ENCODE results near the gene ABRACL. TPM values are rescaled to one million over a fixed set of nuclear protein-coding genes. Genes with fewer than 3 reads are reported as not detected.

ABRACL gene
- total RNA-seq, 6 experiments from 2014 or later: 22.5 to 52.0 (median 39.6) TPM

- TF ChIP-seq, protein P1, sequence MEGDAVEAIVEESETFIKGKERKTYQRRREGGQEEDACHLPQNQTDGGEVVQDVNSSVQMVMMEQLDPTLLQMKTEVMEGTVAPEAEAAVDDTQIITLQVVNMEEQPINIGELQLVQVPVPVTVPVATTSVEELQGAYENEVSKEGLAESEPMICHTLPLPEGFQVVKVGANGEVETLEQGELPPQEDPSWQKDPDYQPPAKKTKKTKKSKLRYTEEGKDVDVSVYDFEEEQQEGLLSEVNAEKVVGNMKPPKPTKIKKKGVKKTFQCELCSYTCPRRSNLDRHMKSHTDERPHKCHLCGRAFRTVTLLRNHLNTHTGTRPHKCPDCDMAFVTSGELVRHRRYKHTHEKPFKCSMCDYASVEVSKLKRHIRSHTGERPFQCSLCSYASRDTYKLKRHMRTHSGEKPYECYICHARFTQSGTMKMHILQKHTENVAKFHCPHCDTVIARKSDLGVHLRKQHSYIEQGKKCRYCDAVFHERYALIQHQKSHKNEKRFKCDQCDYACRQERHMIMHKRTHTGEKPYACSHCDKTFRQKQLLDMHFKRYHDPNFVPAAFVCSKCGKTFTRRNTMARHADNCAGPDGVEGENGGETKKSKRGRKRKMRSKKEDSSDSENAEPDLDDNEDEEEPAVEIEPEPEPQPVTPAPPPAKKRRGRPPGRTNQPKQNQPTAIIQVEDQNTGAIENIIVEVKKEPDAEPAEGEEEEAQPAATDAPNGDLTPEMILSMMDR (IDR thresholded peaks at IDR 0.05): no peak
- Histone ChIP-seq H3K27me3 (no peaks in the 10 kb centered on the region), H3K9me3 (no peaks in the 10 kb centered on the region), H3K4me1 (peaks cover 0 to 71% (median 26%) of the 10 kb centered on the region in 4 donors), H3K36me3 (no peaks in the 10 kb centered on the region), H3K4me3 (peak overlapping the region in 1 of 3 donors; percentile 35), H3K27ac (peak overlapping the region in 2 of 3 donors; percentile 70 to 80)
- intact Hi-C loops (cut with DNase I): no loop called here
- ATAC-seq (peak; percentile 38 to 86 (median 74)), DNase-seq (peak in 2 of 3 donors; percentile 75 to 88)
- 62% methylated on average over 4 of the region's 4 CpGs for WGBS (ENCODE audit: insufficient coverage, low coverage, low lambda C conversion rate, missing lambda C conversion rate)
Observed at GRCh38 chr6:139013185-139013800, 15.3 kb upstream of the ABRACL start.

- ATAC-seq (peak; percentile 68 to 87 (median 76)), DNase-seq (peak; percentile 69 to 93 (median 90))
- H3K27ac ChIP-seq: peak overlapping the region in 2 of 3 donors; percentile 77 to 80
- no peak for TF ChIP-seq POLR2A (IDR thresholded peaks at IDR 0.05)
- TF ChIP-seq, protein P1 (IDR thresholded peaks at IDR 0.05): no peak
- intact Hi-C loops (cut with DNase I): no loop called here
- H3K4me3 ChIP-seq: no peak overlapping the region
- no peaks in the 10 kb centered on the region for H3K27me3 ChIP-seq
- peaks cover 0 to 73% (median 28%) of the 10 kb centered on the region in 4 donors for H3K4me1 ChIP-seq
- 53% methylated on average over 3 of the region's 3 CpGs for WGBS (ENCODE audit: insufficient coverage, low coverage, low lambda C conversion rate, missing lambda C conversion rate)
- H3K36me3 ChIP-seq: no peaks in the 10 kb centered on the region
- no peaks in the 10 kb centered on the region for H3K9me3 ChIP-seq
Observed at GRCh38 chr6:139014945-139015344, 13.6 kb upstream of the ABRACL start.

DNA sequence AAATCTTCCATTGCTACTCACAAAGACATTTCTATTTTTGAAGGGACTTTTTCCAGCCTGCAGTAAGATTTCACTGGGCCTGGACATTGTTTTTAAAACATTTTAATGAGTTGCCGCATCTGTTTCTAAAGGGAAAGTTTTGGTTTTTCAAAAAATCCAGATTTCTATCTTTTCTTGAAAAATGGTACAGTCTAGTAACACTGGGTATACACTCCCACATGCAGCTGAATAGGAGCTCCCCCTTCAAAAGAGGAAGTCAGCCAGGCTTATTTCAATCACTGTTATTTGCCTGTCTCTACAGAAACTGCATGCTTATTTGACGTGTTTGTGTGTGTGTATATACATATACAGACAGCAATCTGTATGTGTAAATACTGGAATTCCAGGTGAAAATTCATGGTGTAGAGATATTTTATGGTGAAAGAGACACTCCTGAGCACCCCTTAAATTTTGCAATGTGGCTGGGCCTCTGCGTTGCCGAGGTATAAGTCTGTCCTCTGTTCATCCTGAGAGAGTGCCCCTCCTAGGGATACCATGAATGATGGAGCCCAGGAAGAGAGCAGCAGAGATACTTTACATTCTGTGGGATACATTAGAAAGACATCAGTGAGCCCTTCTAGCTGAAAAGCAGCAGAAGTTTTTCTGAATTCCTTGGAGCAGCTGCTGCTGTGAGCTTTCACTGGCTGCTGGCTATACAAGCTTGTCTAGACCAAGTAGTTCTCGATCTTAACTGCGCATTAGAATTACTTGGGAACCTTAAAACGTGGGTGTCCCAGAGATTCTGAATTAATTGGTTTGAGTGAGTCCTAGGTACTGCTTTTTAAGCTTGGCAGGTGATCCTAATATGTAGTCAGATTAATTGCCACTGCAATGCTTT lies 12.0 kb upstream of the ABRACL start:
- intact Hi-C loops (cut with DNase I): no loop called here
- TF ChIP-seq, protein P1 (IDR thresholded peaks at IDR 0.05): no peak
- no peak for TF ChIP-seq POLR2A (IDR thresholded peaks at IDR 0.05)
- no peaks in the 10 kb centered on the region for H3K9me3 ChIP-seq
- ATAC-seq: peak in 2 of 4 donors; percentile 11 to 29
- H3K27me3 ChIP-seq: no peaks in the 10 kb centered on the region
- no peaks in the 10 kb centered on the region for H3K36me3 ChIP-seq
- 46% methylated on average over 7 of the region's 7 CpGs for WGBS (ENCODE audit: insufficient coverage, low coverage, low lambda C conversion rate, missing lambda C conversion rate)
- H3K27ac ChIP-seq: peak overlapping the region in 2 of 3 donors; percentile 58 to 77
- no peak overlapping the region for H3K4me3 ChIP-seq
- DNase-seq: no peak
- H3K4me1 ChIP-seq: peaks cover 0 to 63% (median 24%) of the 10 kb centered on the region in 4 donors

DNA sequence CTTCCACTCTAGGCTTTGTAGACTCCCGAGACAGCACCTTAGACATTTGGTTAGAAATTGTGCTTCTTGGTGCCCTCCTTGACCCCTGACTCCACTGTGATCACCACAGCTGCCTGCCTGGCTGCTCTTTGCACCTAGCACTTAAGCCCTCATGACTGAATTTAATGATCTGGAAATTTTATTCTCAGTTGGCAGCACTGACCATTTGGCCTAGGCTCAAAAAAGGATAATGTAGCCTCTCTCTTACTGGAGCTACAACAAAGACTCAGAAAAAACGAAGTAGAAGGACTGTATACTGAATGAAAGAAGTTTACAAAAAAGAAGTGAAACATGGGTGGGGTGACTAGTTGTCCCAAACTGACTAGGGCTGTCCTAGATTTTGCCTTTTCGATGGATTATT lies 11.3 kb upstream of the ABRACL start:
- no peak overlapping the region for H3K4me3 ChIP-seq
- TF ChIP-seq POLR2A (IDR thresholded peaks at IDR 0.05): no peak
- TF ChIP-seq, protein P1 (IDR thresholded peaks at IDR 0.05): no peak
- DNase-seq (peak; percentile 37 to 80 (median 60)), ATAC-seq (peak; percentile 40 to 72 (median 57))
- H3K4me1 ChIP-seq: peaks cover 0 to 56% (median 20%) of the 10 kb centered on the region in 4 donors
- 17% methylated on average over 3 of the region's 3 CpGs for WGBS (ENCODE audit: insufficient coverage, low coverage, low lambda C conversion rate, missing lambda C conversion rate)
- no peaks in the 10 kb centered on the region for H3K27me3 ChIP-seq
- peak overlapping the region in 2 of 3 donors; percentile 58 to 77 for H3K27ac ChIP-seq
- H3K9me3 ChIP-seq: no peaks in the 10 kb centered on the region
- intact Hi-C loops (cut with DNase I): no loop called here
- H3K36me3 ChIP-seq: no peaks in the 10 kb centered on the region

All from right lobe of liver (tissue), 6 donors.